GM18520 (cell line): ENCODE data around the gene HOOK2.
A peak's percentile ranks its signal among the peaks of the same experiment; 100 is the strongest.

ENCODE experiments used
- ATAC-seq: cut with Tn5 transposase; IDR thresholded peaks from one replicate; pipeline ENCODE4 v1.9.1; 2021; ENCODE audit not compliant: unreplicated experiment

The HOOK2 gene

GRCh38 chr19:12794196-12794941 lies 19.0 kb upstream of the HOOK2 start:
- ATAC-seq: no peak

GRCh38 chr19:12793290-12794195 lies 18.2 kb upstream of the HOOK2 start:
- peak; percentile 25 for ATAC-seq

- no peak for ATAC-seq
Observed at GRCh38 chr19:12792853-12793289, 17.5 kb upstream of the HOOK2 start.

GRCh38 chr19:12792051-12792852 lies 16.9 kb upstream of the HOOK2 start:
- no peak for ATAC-seq

- peak; percentile 22 for ATAC-seq
Observed at GRCh38 chr19:12791345-12792050, 16.1 kb upstream of the HOOK2 start, which contains the start of gene JUNB. Gene JUNB (plus strand): TSS chr19:12791486. CDS start chr19:12791772, 286 bp downstream.

- ATAC-seq: no peak
Observed at GRCh38 chr19:12790628-12791344, 15.4 kb upstream of the HOOK2 start.

GRCh38 chr19:12789904-12790619 lies 14.7 kb upstream of the HOOK2 start:
- ATAC-seq: peak; percentile 27

GRCh38 chr19:12789098-12789903 lies 13.9 kb upstream of the HOOK2 start:
- no peak for ATAC-seq

- no peak for ATAC-seq
Observed at GRCh38 chr19:12788682-12789097, 13.3 kb upstream of the HOOK2 start.

- ATAC-seq: no peak
Observed at GRCh38 chr19:12788042-12788681, 12.8 kb upstream of the HOOK2 start.

- ATAC-seq: no peak
Observed at GRCh38 chr19:12787458-12787857, 12.1 kb upstream of the HOOK2 start.

- ATAC-seq: no peak
Observed at GRCh38 chr19:12786952-12787351, 11.6 kb upstream of the HOOK2 start.

GRCh38 chr19:12786141-12786870 lies 11.0 kb upstream of the HOOK2 start:
- ATAC-seq: no peak

- ATAC-seq: no peak
Observed at GRCh38 chr19:12785431-12786031, 10.2 kb upstream of the HOOK2 start.

- no peak for ATAC-seq
Observed at GRCh38 chr19:12784871-12785430, 9.6 kb upstream of the HOOK2 start.

- ATAC-seq: no peak
Observed at GRCh38 chr19:12784394-12784870, 9.1 kb upstream of the HOOK2 start.
